GM18951 (cell line): Measurements from ENCODE around the gene SLIT1.

Experiments
- POLR2A ChIP-seq: IDR thresholded peaks from 4 replicates; pipeline ENCODE4 v1.6.1; 2011; ENCODE audit warnings: mild to moderate bottlenecking; ENCODE audit not compliant: insufficient read length, insufficient read depth; ENCODE audit errors: extremely low read depth
- in situ Hi-C: fragments of 300-500 bp; cut with MboI; formaldehyde crosslinking; loops from one replicate; pipeline ENCODE4 v1.12.0; 2022; ENCODE audit warnings: low sequenced_read_pairs, mixed read lengths, inconsistent platforms; ENCODE audit not compliant: unreplicated experiment

The SLIT1 gene

DNA sequence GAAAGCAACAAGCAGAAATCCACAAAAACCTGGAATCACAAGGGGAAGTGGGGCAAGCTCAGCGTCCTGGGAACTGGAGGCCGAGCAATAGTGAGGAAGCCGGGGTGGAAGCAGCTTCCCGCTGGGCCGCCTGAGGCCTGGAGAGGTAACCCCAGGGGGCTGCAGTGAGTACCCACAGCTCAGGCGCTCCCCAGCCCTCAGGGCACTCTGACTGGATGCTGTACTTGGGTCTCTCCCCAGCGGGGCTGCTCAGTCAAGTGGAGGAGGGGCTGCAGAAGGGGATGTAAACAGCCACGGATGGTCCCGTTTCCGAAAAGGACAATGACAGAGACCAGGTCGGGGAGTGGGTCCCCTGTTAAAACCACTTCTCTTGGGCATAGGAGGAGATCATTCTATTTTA is 50.3 kb downstream of the SLIT1 start:
- in situ Hi-C loops, result no loop called here
- no peak for TF ChIP-seq POLR2A

DNA sequence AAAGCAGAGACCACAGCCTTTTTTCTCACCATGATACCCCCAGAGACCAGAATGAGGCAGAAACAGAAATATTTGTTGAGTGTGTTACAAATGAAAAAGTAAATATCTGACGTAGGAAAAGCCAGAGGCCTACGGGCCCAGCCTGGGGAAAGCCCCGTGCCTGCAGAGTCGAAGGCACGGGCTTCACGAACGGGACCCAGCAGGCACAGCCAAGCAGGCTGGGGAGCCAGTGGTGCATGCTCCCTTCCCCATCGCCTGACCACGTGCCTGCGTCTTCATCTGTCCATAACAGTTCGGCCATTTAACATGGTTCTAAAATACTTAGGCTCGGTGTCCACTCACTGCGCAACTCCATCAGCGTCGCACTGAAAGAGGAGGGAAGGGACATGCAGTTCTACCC is 50.8 kb downstream of the SLIT1 start:
- no peak for TF ChIP-seq POLR2A
- in situ Hi-C loops, result no loop called here

GRCh38 chr10:97134110-97134509 is 51.6 kb downstream of the SLIT1 start:
- in situ Hi-C loops, result no loop called here
- TF ChIP-seq POLR2A, result no peak

DNA sequence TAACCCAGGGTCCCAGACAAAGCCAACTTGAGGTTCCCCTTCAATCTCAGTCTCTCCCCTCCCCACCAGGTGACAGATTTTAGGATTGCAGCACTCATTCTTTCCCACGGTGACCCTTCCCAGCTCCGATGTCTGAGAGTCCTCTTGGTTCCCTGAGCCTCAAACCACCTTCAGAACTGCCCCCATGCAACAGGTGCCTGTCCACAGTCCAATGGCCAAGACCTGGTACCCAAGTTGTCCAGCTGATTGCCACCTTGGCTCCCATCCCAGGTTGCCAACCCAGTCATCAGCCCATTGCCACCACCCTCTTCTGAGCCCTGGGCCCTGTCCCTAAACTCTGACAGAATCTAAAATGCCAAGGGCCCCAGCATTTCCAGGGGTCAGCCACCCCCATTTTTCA is 53.5 kb downstream of the SLIT1 start:
- TF ChIP-seq POLR2A, result no peak
- in situ Hi-C loops, result no loop called here

DNA sequence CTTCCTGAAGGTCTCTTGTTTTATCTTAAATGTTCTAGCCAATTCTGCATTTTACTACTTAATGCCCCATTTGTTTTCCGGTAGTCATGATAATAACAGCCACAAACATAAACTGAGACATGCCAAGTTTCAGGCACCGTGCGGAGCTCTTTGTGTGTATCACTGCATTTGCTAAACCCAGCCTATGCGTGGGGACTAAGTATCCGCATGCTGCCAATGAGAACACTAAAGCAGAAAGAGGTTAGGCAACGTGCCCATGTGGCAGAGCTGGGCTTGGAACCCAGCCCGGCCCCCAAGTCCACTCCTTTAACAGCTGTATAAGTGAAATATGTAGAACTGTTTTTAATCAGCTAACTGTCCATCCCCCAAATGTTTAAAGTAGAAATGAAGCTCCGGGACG is 54.1 kb downstream of the SLIT1 start:
- in situ Hi-C loops, result no loop called here
- TF ChIP-seq POLR2A, result no peak

DNA sequence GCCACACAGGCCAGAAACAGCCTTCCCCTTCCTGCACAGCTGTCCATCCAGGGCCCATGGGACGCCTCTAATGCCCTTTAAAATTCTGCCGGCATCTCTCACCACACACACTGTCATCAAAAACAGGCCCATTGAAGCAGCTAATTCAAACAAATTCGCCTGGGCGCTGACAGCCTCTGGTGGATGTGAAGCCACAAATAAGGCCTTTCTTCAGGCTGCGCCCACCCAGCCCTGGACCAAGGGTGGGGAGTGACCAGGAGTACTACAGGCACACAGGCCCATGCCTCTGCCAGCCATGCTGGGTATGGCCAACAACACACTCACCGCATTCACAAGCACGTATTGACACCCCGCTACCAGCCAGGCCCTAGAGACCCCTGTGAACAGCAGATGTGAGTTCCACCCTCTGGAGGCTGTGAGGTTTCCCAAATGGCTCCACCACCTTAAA is 54.6 kb downstream of the SLIT1 start:
- TF ChIP-seq POLR2A, result no peak

DNA sequence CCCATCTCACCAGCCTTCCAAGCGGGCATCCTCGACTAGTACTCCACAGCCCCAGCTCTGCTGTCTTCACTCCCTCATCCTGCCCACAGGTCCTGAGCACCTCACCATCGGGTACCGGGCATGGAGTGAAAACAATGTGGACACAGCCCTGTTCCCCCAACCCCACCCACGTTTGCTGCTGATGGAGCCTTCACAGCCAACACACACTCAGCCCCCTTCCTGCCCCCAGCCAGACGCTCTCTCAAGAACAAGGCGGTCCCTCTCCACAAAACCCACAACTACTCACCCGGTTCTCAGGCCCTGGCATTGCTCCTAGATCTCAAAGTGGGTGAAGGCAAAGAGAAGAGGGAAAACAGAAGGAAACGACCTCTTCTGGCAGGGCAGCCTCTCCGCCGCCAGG is 56.1 kb downstream of the SLIT1 start:
- no peak for TF ChIP-seq POLR2A
- in situ Hi-C loops, result no loop called here

More for the DNA sequence above, 54.6 kb downstream of the SLIT1 start:
- in situ Hi-C loops, result no loop called here

DNA sequence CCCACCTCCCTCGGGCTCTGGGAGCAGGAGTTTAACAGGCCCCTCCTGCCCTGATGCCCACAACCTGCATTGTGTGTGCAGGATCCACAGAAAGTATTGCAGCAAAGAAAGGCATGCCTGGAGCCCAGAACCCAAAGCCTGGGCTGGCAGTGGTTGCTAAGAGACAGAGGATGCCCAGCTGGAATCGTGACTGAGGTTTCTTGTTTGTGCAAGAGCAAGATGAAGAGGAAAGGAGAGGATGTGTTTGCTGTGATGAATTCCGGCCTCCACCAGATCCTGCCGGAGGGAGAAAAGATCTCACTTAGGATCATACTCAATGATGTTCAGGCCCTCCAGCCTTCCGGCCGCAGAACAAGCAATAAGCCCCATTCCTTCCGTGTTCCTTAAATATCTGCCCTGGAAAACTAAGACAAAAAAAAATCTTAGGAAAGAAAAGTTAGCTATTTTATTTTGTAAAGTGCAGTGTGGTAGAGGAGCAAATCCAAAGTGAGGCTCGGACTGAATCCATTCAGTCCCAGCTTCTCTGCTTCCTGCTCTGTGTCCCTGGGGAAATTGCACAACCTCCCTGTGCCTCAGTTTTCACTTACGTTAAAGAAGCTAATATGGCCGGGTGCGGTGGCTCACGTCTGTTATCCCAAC is 57.1 kb downstream of the SLIT1 start:
- in situ Hi-C loops, result no loop called here
- no peak for TF ChIP-seq POLR2A

GRCh38 chr10:97128039-97128492 is 57.7 kb downstream of the SLIT1 start:
- in situ Hi-C loops, result no loop called here
- no peak for TF ChIP-seq POLR2A

DNA sequence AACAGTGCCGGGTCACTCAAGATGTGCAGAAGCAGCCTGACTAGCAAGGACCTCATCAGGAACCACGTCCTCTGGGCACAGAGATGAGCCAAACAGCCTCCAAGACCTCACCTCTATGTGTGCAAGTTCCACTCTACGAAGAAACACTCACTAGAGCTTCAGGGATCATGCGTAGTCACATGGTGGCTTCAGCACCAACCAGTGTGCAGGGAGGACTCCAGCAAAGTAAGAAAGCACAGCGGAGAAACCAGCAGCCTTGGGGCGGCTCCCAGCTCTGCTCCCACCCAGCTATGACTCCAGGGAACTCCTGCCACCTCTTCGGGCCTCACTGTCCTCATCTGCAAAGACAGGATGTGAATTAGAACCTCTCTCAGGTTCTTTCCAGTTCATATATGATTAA is 58.2 kb downstream of the SLIT1 start:
- in situ Hi-C loops, result no loop called here
- TF ChIP-seq POLR2A, result no peak

- no peak for TF ChIP-seq POLR2A
- in situ Hi-C loops, result no loop called here
Measured at GRCh38 chr10:97124211-97124610, 61.5 kb downstream of the SLIT1 start.

DNA sequence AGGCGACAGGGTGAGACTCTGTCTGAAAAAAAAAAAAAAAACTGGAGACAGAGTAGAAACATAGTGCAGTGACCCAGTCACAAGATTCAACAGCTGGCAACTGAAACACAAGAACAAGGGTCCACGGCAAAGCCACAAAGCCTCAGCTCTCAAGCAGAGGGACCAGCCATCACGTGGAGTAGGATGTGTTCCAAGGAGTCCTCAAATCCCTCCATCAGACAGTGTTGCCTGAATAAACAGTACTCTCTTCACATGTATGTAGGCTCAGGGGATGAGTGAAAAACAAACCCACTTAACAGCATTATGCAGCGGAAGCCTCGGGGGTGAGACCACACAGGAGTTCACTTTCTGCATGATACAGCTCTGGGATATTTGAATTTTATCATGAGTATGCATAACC is 62.0 kb downstream of the SLIT1 start:
- in situ Hi-C loops, result no loop called here
- TF ChIP-seq POLR2A, result no peak

DNA sequence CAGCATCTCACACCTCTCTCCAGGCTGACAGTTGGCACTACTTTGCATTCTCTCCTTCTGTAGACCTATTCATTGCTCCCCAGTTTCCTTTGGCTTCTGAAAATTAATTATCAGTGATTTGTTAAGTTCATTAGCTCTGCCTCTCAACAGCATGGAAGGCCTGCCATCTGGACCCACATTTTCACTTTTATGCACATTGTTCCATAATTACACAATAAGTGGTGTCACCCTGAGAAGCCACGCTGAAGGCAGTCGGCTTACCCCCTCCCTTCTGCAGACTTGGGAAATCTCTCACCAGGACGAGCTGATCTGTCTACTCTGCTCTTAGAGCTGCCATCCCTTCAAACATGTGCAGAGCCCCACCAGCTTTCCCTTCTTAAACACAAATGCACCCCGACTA is 64.7 kb downstream of the SLIT1 start:
- TF ChIP-seq POLR2A, result no peak
- in situ Hi-C loops, result no loop called here

DNA sequence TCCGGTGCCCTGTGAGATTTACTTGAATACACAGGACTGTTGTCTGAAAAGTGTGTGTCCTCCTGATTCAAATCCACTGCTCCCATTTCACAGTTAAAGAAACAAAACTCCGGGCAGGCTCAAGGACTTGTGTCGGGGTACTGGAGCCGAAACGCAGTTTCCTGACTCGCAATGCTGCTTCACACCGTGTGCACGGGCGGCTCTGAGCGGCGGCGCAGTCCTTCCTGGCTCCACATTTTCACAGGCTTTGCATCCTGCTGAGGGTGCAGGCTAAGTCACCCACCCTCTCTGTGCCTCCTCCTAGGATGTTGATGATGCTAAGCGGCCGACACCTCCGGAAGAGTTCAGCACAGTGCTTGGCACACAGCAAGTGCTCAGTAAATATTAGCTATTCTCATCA is 65.4 kb downstream of the SLIT1 start:
- TF ChIP-seq POLR2A, result no peak
- in situ Hi-C loops, result no loop called here
